SJCRH30 (cell line): Measurements from ENCODE around the gene TENM4. TPM values are rescaled to one million over a fixed set of nuclear protein-coding genes. Genes with fewer than 3 reads are reported as not detected.
"Not testable (repeated sequence)": the region's sequence is repeated elsewhere in the genome, so short reads cannot be mapped to it uniquely, and the experiment has no call there.

Source experiments
- DNase-seq, 2 experiments: peaks; one replicate each; pipeline ENCODE4 v3.0.0-alpha.2; 2015 to 2020
- H3K27ac ChIP-seq: fragments of 250-450 bp; sonication (Bioruptor Pico); 2 replicates; pipeline ENCODE4 v1.5.1; 2020; ENCODE audit warnings: mild to moderate bottlenecking, moderate library complexity
- H3K27me3 ChIP-seq: fragments of 250-450 bp; sonication (Bioruptor Pico); 2 replicates; pipeline ENCODE4 v1.5.1; 2020; ENCODE audit warnings: mild to moderate bottlenecking, moderate library complexity
- H3K36me3 ChIP-seq: fragments of 250-450 bp; sonication (Bioruptor Pico); 2 replicates; pipeline ENCODE4 v1.5.1; 2020; ENCODE audit warnings: mild to moderate bottlenecking, moderate library complexity
- H3K4me1 ChIP-seq: fragments of 250-450 bp; sonication (Bioruptor Pico); 2 replicates; pipeline ENCODE4 v1.5.1; 2020; ENCODE audit warnings: mild to moderate bottlenecking, moderate library complexity
- H3K4me3 ChIP-seq: fragments of 250-450 bp; sonication (Bioruptor Pico); 2 replicates; pipeline ENCODE4 v1.5.1; 2020; ENCODE audit warnings: mild to moderate bottlenecking, moderate library complexity
- H3K9me3 ChIP-seq: fragments of 250-450 bp; sonication (Bioruptor Pico); replicated peaks from 2 replicates; pipeline ENCODE4 v1.5.1; 2020; ENCODE audit warnings: mild to moderate bottlenecking, moderate library complexity
- total RNA-seq: library from RNA; depleted of rRNA; stranded (reverse); fragments of >200 nt; shearing (Covaris generic); gene quantifications from 2 replicates; pipeline ENCODE4 v1.2.3, GENCODE V29; 2014

The TENM4 gene
- total RNA-seq, 1 experiment from 2014 or later: 0.53 TPM

- Histone ChIP-seq H3K9me3 (0 out of 2 replicates have a peak, but pooled peaks cover 3% of the 10 kb centered on the region), H3K27me3 (no peaks in the 10 kb centered on the region), H3K27ac (no peak overlapping the region), H3K4me3 (no peak overlapping the region), H3K36me3 (no peaks in the 10 kb centered on the region), H3K4me1 (no peaks in the 10 kb centered on the region)
- DNase-seq: no peak
Observed at GRCh38 chr11:78615724-78616123, 825.1 kb downstream of the TENM4 start.

- DNase-seq: no peak
- no peaks in the 10 kb centered on the region for H3K36me3 ChIP-seq
- no peak overlapping the region for H3K27ac ChIP-seq
- H3K27me3 ChIP-seq: no peaks in the 10 kb centered on the region
- no peak overlapping the region for H3K4me3 ChIP-seq
- no peaks in the 10 kb centered on the region for H3K9me3 ChIP-seq
- H3K4me1 ChIP-seq: no peaks in the 10 kb centered on the region
Observed at GRCh38 chr11:78613378-78613813, 827.4 kb downstream of the TENM4 start.

- no peak overlapping the region for H3K27ac ChIP-seq
- H3K4me3 ChIP-seq: no peak overlapping the region
- no peaks in the 10 kb centered on the region for H3K36me3 ChIP-seq
- H3K4me1 ChIP-seq: no peaks in the 10 kb centered on the region
- no peaks in the 10 kb centered on the region for H3K9me3 ChIP-seq
- H3K27me3 ChIP-seq: no peaks in the 10 kb centered on the region
- DNase-seq: no peak
Observed at GRCh38 chr11:78612721-78613377, 828.0 kb downstream of the TENM4 start.

GRCh38 chr11:78609321-78609720 is 831.5 kb downstream of the TENM4 start:
- not testable (repeated sequence) for H3K27ac ChIP-seq, H3K4me1 ChIP-seq, H3K27me3 ChIP-seq, H3K36me3 ChIP-seq, H3K4me3 ChIP-seq, DNase-seq, H3K9me3 ChIP-seq

- Histone ChIP-seq H3K27me3 (no peaks in the 10 kb centered on the region), H3K4me1 (no peaks in the 10 kb centered on the region), H3K9me3 (no peaks in the 10 kb centered on the region), H3K36me3 (no peaks in the 10 kb centered on the region), H3K27ac (no peak overlapping the region), H3K4me3 (no peak overlapping the region)
- DNase-seq: no peak
Observed at GRCh38 chr11:78607696-78608095, 833.1 kb downstream of the TENM4 start.

- no peaks in the 10 kb centered on the region for H3K4me1 ChIP-seq
- H3K27me3 ChIP-seq: no peaks in the 10 kb centered on the region
- DNase-seq: no peak
- no peak overlapping the region for H3K4me3 ChIP-seq
- H3K9me3 ChIP-seq: no peaks in the 10 kb centered on the region; the same call in 1 of the 2 replicates
- H3K36me3 ChIP-seq: no peaks in the 10 kb centered on the region
- H3K27ac ChIP-seq: no peak overlapping the region
Observed at GRCh38 chr11:78606667-78607066, 834.2 kb downstream of the TENM4 start.

- no peak for DNase-seq
- Histone ChIP-seq H3K36me3 (no peaks in the 10 kb centered on the region), H3K4me3 (no peak overlapping the region), H3K27me3 (no peaks in the 10 kb centered on the region), H3K4me1 (no peaks in the 10 kb centered on the region), H3K27ac (no peak overlapping the region), H3K9me3 (no peaks in the 10 kb centered on the region; the same call in 1 of the 2 replicates)
Observed at GRCh38 chr11:78605296-78605695, 835.5 kb downstream of the TENM4 start.

GRCh38 chr11:78603792-78604191 is 837.0 kb downstream of the TENM4 start:
- Histone ChIP-seq H3K4me1 (no peaks in the 10 kb centered on the region), H3K27ac (no peak overlapping the region), H3K36me3 (no peaks in the 10 kb centered on the region), H3K9me3 (no peaks in the 10 kb centered on the region; the same call in 1 of the 2 replicates), H3K27me3 (no peaks in the 10 kb centered on the region), H3K4me3 (no peak overlapping the region)
- no peak for DNase-seq
